ENCODE data around the gene FOXI1.
"Not testable (repeated sequence)": the region's sequence is repeated elsewhere in the genome, so short reads cannot be mapped to it uniquely, and the experiment has no call there.

FOXI1 gene

GRCh38 chr5:170081616-170082015 is 24.1 kb upstream of the FOXI1 start:
- no peak for DNase-seq
- in situ Hi-C loops (cut with HindIII; ENCODE audit: low pct_ligation_motif_present, low pct_unique_long_range_greater_than_20kb, low sequenced_read_pairs) = loop anchor here (25.0 kb wide), 1 partner anchor 131 kb away; no protein-coding TSS in a partner anchor

- no peak for DNase-seq
- in situ Hi-C loops (cut with HindIII; ENCODE audit: low pct_ligation_motif_present, low pct_unique_long_range_greater_than_20kb, low sequenced_read_pairs) = loop anchor here (25.0 kb wide), 1 partner anchor 130 kb away; no protein-coding TSS in a partner anchor
These were observed 23.0 kb upstream of the FOXI1 start for GRCh38 chr5:170082701-170083100.

GRCh38 chr5:170087168-170087817 is 18.4 kb upstream of the FOXI1 start:
- in situ Hi-C loops (cut with HindIII; ENCODE audit: low pct_ligation_motif_present, low pct_unique_long_range_greater_than_20kb, low sequenced_read_pairs) = loop anchor here (25.0 kb wide), 1 partner anchor 125 kb away; no protein-coding TSS in a partner anchor
- no peak for DNase-seq

- in situ Hi-C loops (cut with HindIII; ENCODE audit: low pct_ligation_motif_present, low pct_unique_long_range_greater_than_20kb, low sequenced_read_pairs) = loop anchor here (25.0 kb wide), 1 partner anchor 120 kb away; no protein-coding TSS in a partner anchor
These were observed 13.1 kb upstream of the FOXI1 start for GRCh38 chr5:170092455-170093101.

GRCh38 chr5:170094329-170094728 is 11.4 kb upstream of the FOXI1 start:
- in situ Hi-C loops (cut with HindIII; ENCODE audit: low pct_ligation_motif_present, low pct_unique_long_range_greater_than_20kb, low sequenced_read_pairs) = loop anchor here (25.0 kb wide), 1 partner anchor 118 kb away; no protein-coding TSS in a partner anchor
- DNase-seq = not testable (repeated sequence)

More at GRCh38 chr5:170092455-170093101, 13.1 kb upstream of the FOXI1 start:
- DNase-seq = no peak

GRCh38 chr5:170095646-170096045 is 10.1 kb upstream of the FOXI1 start:
- DNase-seq = no peak
- in situ Hi-C loops (cut with HindIII; ENCODE audit: low pct_ligation_motif_present, low pct_unique_long_range_greater_than_20kb, low sequenced_read_pairs) = loop anchor here (25.0 kb wide), 1 partner anchor 117 kb away; no protein-coding TSS in a partner anchor

- no peak for DNase-seq
- in situ Hi-C loops (cut with HindIII; ENCODE audit: low pct_ligation_motif_present, low pct_unique_long_range_greater_than_20kb, low sequenced_read_pairs) = loop anchor here (25.0 kb wide), 1 partner anchor 114 kb away; no protein-coding TSS in a partner anchor
These were observed 7.8 kb upstream of the FOXI1 start for GRCh38 chr5:170097934-170098333.

- peak; percentile 65 for DNase-seq
- in situ Hi-C loops (cut with HindIII; ENCODE audit: low pct_ligation_motif_present, low pct_unique_long_range_greater_than_20kb, low sequenced_read_pairs) = no loop called here
These were observed 5.4 kb upstream of the FOXI1 start for GRCh38 chr5:170100066-170100943.

GRCh38 chr5:170103447-170103846 is 2.2 kb upstream of the FOXI1 start:
- in situ Hi-C loops (cut with HindIII; ENCODE audit: low pct_ligation_motif_present, low pct_unique_long_range_greater_than_20kb, low sequenced_read_pairs) = no loop called here
- no peak for DNase-seq

- in situ Hi-C loops (cut with HindIII; ENCODE audit: low pct_ligation_motif_present, low pct_unique_long_range_greater_than_20kb, low sequenced_read_pairs) = no loop called here
- DNase-seq = no peak
These were observed 1.4 kb upstream of the FOXI1 start for GRCh38 chr5:170104299-170104698.

GRCh38 chr5:170104710-170105109 is 987 bp upstream of the FOXI1 start:
- DNase-seq = no peak
- in situ Hi-C loops (cut with HindIII; ENCODE audit: low pct_ligation_motif_present, low pct_unique_long_range_greater_than_20kb, low sequenced_read_pairs) = no loop called here

GRCh38 chr5:170107674-170108073 is 2.0 kb downstream of the FOXI1 start:
- in situ Hi-C loops (cut with HindIII; ENCODE audit: low pct_ligation_motif_present, low pct_unique_long_range_greater_than_20kb, low sequenced_read_pairs) = no loop called here
- no peak for DNase-seq

GRCh38 chr5:170108266-170108785 is 2.6 kb downstream of the FOXI1 start:
- in situ Hi-C loops (cut with HindIII; ENCODE audit: low pct_ligation_motif_present, low pct_unique_long_range_greater_than_20kb, low sequenced_read_pairs) = no loop called here
- DNase-seq = no peak

- in situ Hi-C loops (cut with HindIII; ENCODE audit: low pct_ligation_motif_present, low pct_unique_long_range_greater_than_20kb, low sequenced_read_pairs) = no loop called here
- no peak for DNase-seq
These were observed 3.6 kb downstream of the FOXI1 start for GRCh38 chr5:170109059-170110031.

GRCh38 chr5:170110403-170111087 is 4.8 kb downstream of the FOXI1 start:
- in situ Hi-C loops (cut with HindIII; ENCODE audit: low pct_ligation_motif_present, low pct_unique_long_range_greater_than_20kb, low sequenced_read_pairs) = no loop called here
- no peak for DNase-seq

GRCh38 chr5:170111088-170111785 is 5.5 kb downstream of the FOXI1 start:
- in situ Hi-C loops (cut with HindIII; ENCODE audit: low pct_ligation_motif_present, low pct_unique_long_range_greater_than_20kb, low sequenced_read_pairs) = no loop called here
- DNase-seq = no peak
